OCI-LY7 (cell line): ENCODE results near the gene SUPT3H. TPM values are rescaled to one million over a fixed set of nuclear protein-coding genes. Genes with fewer than 3 reads are reported as not detected.

Experiments
- BruUV-seq: library from RNA; stranded (reverse); fragments of 400-500 nt; replicated peaks from 2 replicates; lab custom pipeline; 2021; lab: Mats Ljungman, UMichigan
- CTCF ChIA-PET: fragments of 300-600 bp; sonication (Branson Sonifier 250); formaldehyde crosslinking; loops from one replicate; lab custom pipeline; 2022; ENCODE audit warnings: antibody characterized with exemption; ENCODE audit not compliant: unreplicated experiment; lab: Charles Lee
- POLR2A ChIA-PET: fragments of 300-600 bp; sonication (Branson Sonifier 250); formaldehyde crosslinking; loops from one replicate; lab custom pipeline; 2022; ENCODE audit warnings: antibody characterized with exemption; lab: Charles Lee
- DNase-seq: peaks from one replicate; pipeline ENCODE4 v3.0.0-alpha.2; 2015; ENCODE audit warnings: low spot score
- H2AFZ ChIP-seq: fragments of 200-600 bp; sonication (generic), shearing (Covaris generic); 2 replicates; pipeline ENCODE4 v1.6.1; 2014; ENCODE audit warnings: mild to moderate bottlenecking, antibody characterized with exemption, low read length, moderate library complexity
- H3K27ac ChIP-seq: fragments of 200-600 bp; sonication (generic); 2 replicates; pipeline ENCODE4 v1.5.1; 2014; ENCODE audit warnings: mixed run types, low read depth, mild to moderate bottlenecking, moderate library complexity, low read length, inconsistent platforms; ENCODE audit not compliant: poor library complexity, severe bottlenecking
- H3K36me3 ChIP-seq: fragments of 200-600 bp; sonication (generic); 2 replicates; pipeline ENCODE4 v1.6.1; 2014; ENCODE audit warnings: mild to moderate bottlenecking, antibody characterized with exemption, low read length, moderate library complexity, mixed read lengths; ENCODE audit not compliant: insufficient read depth
- H3K4me1 ChIP-seq: fragments of 200-600 bp; sonication (generic); 2 replicates; pipeline ENCODE4 v1.5.1; 2014; ENCODE audit warnings: mild to moderate bottlenecking, low read length; ENCODE audit not compliant: insufficient read depth, poor library complexity, severe bottlenecking
- H3K4me2 ChIP-seq: fragments of 200-600 bp; sonication (generic); 2 replicates; pipeline ENCODE4 v1.6.1; 2014; ENCODE audit warnings: mild to moderate bottlenecking, low read length
- H3K4me3 ChIP-seq: fragments of 200-600 bp; sonication (generic); 2 replicates; pipeline ENCODE4 v1.5.1; 2014; ENCODE audit warnings: mild to moderate bottlenecking, low read depth, low read length; ENCODE audit not compliant: poor library complexity, severe bottlenecking
- H3K79me2 ChIP-seq: fragments of 200-600 bp; sonication (generic); 2 replicates; pipeline ENCODE4 v1.6.1; 2016; ENCODE audit warnings: low read depth, mild to moderate bottlenecking, low read length, moderate library complexity, mixed read lengths; ENCODE audit not compliant: insufficient read depth
- H3K9me2 ChIP-seq: fragments of 200-600 bp; sonication (generic); 2 replicates; pipeline ENCODE4 v1.6.1; 2016; ENCODE audit warnings: mild to moderate bottlenecking, low read length, mixed read lengths; ENCODE audit not compliant: insufficient read depth
- H3K9me3 ChIP-seq: fragments of 200-600 bp; sonication (generic); 2 replicates; pipeline ENCODE4 v1.6.1; 2014; ENCODE audit warnings: mild to moderate bottlenecking, mixed run types, low read length, mixed read lengths
- H4K20me1 ChIP-seq: fragments of 200-600 bp; sonication (generic); 2 replicates; pipeline ENCODE4 v1.6.1; 2014; ENCODE audit warnings: mild to moderate bottlenecking, antibody characterized with exemption, low read length, moderate library complexity, mixed read lengths; ENCODE audit not compliant: insufficient read depth
- EZH2phosphoT487 ChIP-seq: fragments of 200-600 bp; sonication (generic); IDR thresholded peaks from 2 replicates; pipeline ENCODE4 v1.6.1; 2018; ENCODE audit warnings: low read depth, borderline replicate concordance, mild to moderate bottlenecking, mixed run types, antibody characterized with exemption, low read length, moderate library complexity, mixed read lengths
- intact Hi-C: fragments of 100-400 bp; cut with micrococcal nuclease; formaldehyde crosslinking; loops from one replicate; pipeline ENCODE4 v1.10.0; 2022; ENCODE audit not compliant: unreplicated experiment
- total RNA-seq, 2 experiments: library from RNA; depleted of rRNA in 1 of 2; stranded (reverse); fragments of >200 nt in 1 of 2; shearing (Covaris generic) in 1 of 2; gene quantifications; 2 replicates each; pipeline ENCODE4 v1.2.3, GENCODE V29; 2014 to 2022
- TF ChIP-seq, protein P1 (sequence below): fragments of 200-600 bp; sonication (generic); conservative IDR thresholded peaks from 2 replicates; pipeline ENCODE4 v1.5.1; 2014; ENCODE audit warnings: mild to moderate bottlenecking, antibody characterized with exemption, low read length, moderate library complexity, mixed read lengths

Gene SUPT3H
- total RNA-seq, 2 experiments from 2014 or later: 1.1 to 7.1 TPM

DNA sequence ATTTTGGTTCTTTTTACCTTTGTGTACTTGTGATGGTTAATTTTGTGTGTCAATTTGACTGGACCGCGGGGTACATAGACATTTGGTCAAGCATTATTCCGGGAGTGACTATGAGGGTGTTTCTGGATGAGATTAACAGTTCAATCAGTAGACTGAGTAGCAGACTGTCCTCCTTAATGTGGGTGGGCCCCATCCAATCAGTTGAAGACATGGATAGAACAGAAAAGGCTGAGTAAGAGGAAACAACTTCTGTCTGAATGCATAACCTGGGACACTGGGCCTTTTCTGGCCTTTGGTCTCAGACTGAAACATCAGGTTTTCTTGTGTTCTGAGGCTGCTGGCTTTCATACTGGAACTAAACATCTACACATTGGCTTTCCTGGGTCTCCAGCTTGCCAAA lies 353.1 kb downstream of the SUPT3H start:
- H3K27ac ChIP-seq: no peak overlapping the region
- H3K79me2 ChIP-seq: no peaks in the 10 kb centered on the region
- intact Hi-C loops: no loop called here
- no peaks in the 10 kb centered on the region for H3K9me2 ChIP-seq
- no peaks in the 10 kb centered on the region for H3K9me3 ChIP-seq
- H3K36me3 ChIP-seq: no peaks in the 10 kb centered on the region
- no peak overlapping the region for H2AFZ ChIP-seq
- no peaks in the 10 kb centered on the region for H3K4me1 ChIP-seq
- no peaks in the 10 kb centered on the region for H4K20me1 ChIP-seq
- no peak for DNase-seq
- no peak overlapping the region for H3K4me2 ChIP-seq
- BruUV-seq: no TSS peak
- ChIA-PET CTCF (no interaction called here), POLR2A (no interaction called here)
- H3K4me3 ChIP-seq: no peak overlapping the region
- TF ChIP-seq EZH2phosphoT487: no peak
- TF ChIP-seq, protein P1, sequence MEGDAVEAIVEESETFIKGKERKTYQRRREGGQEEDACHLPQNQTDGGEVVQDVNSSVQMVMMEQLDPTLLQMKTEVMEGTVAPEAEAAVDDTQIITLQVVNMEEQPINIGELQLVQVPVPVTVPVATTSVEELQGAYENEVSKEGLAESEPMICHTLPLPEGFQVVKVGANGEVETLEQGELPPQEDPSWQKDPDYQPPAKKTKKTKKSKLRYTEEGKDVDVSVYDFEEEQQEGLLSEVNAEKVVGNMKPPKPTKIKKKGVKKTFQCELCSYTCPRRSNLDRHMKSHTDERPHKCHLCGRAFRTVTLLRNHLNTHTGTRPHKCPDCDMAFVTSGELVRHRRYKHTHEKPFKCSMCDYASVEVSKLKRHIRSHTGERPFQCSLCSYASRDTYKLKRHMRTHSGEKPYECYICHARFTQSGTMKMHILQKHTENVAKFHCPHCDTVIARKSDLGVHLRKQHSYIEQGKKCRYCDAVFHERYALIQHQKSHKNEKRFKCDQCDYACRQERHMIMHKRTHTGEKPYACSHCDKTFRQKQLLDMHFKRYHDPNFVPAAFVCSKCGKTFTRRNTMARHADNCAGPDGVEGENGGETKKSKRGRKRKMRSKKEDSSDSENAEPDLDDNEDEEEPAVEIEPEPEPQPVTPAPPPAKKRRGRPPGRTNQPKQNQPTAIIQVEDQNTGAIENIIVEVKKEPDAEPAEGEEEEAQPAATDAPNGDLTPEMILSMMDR: no peak

- Histone ChIP-seq H3K36me3 (no peaks in the 10 kb centered on the region), H2AFZ (no peak overlapping the region), H3K4me1 (no peaks in the 10 kb centered on the region), H3K9me2 (no peaks in the 10 kb centered on the region), H3K4me3 (no peak overlapping the region), H3K4me2 (no peak overlapping the region), H3K27ac (no peak overlapping the region), H3K79me2 (no peaks in the 10 kb centered on the region), H3K9me3 (no peaks in the 10 kb centered on the region), H4K20me1 (no peaks in the 10 kb centered on the region)
- no peak for DNase-seq
- BruUV-seq: no TSS peak
- intact Hi-C loops: no loop called here
- TF ChIP-seq, protein P1: no peak
- TF ChIP-seq EZH2phosphoT487: no peak
- ChIA-PET CTCF (no interaction called here), POLR2A (interaction anchor here (0.8 kb wide), 1 partner anchor 18 kb away, joined by 3 read pairs; no protein-coding TSS in a partner anchor)
These were observed 356.1 kb downstream of the SUPT3H start for GRCh38 chr6:45021676-45022075.

GRCh38 chr6:45012687-45013086 lies 365.0 kb downstream of the SUPT3H start:
- no peak overlapping the region for H3K4me2 ChIP-seq
- no peaks in the 10 kb centered on the region for H3K79me2 ChIP-seq
- H3K27ac ChIP-seq: no peak overlapping the region
- intact Hi-C loops: no loop called here
- no peaks in the 10 kb centered on the region for H3K36me3 ChIP-seq
- POLR2A ChIA-PET: no interaction called here
- H3K9me2 ChIP-seq: no peaks in the 10 kb centered on the region
- no peaks in the 10 kb centered on the region for H4K20me1 ChIP-seq
- no peaks in the 10 kb centered on the region for H3K9me3 ChIP-seq
- no peak for TF ChIP-seq EZH2phosphoT487
- TF ChIP-seq, protein P1: no peak
- CTCF ChIA-PET: no interaction called here
- no peak overlapping the region for H2AFZ ChIP-seq
- no peak for DNase-seq
- no peak overlapping the region for H3K4me3 ChIP-seq
- H3K4me1 ChIP-seq: no peaks in the 10 kb centered on the region
- BruUV-seq: no TSS peak
